Right lobe of liver (tissue), 6 donors: ENCODE data around the gene LHFPL4. TPM values are rescaled to one million over a fixed set of nuclear protein-coding genes. Genes with fewer than 3 reads are reported as not detected.
"Not testable (repeated sequence)": the region's sequence is repeated elsewhere in the genome, so short reads cannot be mapped to it uniquely, and the experiment has no call there.

Source experiments
- ATAC-seq, 4 donors: fragments of 200-7000 bp; cut with Tn5 transposase; one replicate each; pipeline ENCODE4 v1.9.1; 2020; ENCODE audit warnings: mild to moderate bottlenecking in 4 of 4, moderate library complexity in 4 of 4
- DNase-seq, 3 donors: peaks; one replicate each; pipeline ENCODE4 v3.0.0-alpha.2; 2020
- H3K27ac ChIP-seq, 3 donors: fragments of 200-600 bp; one replicate each; pipeline ENCODE4 v1.8.0; 2022
- H3K27me3 ChIP-seq, 2 donors: fragments of 200-600 bp; one replicate each; pipeline ENCODE4 v1.8.0; 2022
- H3K36me3 ChIP-seq, 4 donors: fragments of 200-600 bp; sonication (generic) in 1 of 4; one replicate each; pipeline versions ENCODE4 v1.5.1 to v1.8.0; 2017 to 2022; ENCODE audit warnings: control low read depth in 1 of 4
- H3K4me1 ChIP-seq, 4 donors: fragments of 200-600 bp; sonication (generic) in 1 of 4; one replicate each; pipeline versions ENCODE4 v1.5.1 to v1.8.0; 2017 to 2022; ENCODE audit warnings: control low read depth in 1 of 4
- H3K4me3 ChIP-seq, 3 donors: fragments of 200-600 bp; one replicate each; pipeline ENCODE4 v1.8.0; 2022
- H3K9me3 ChIP-seq, 4 donors: fragments of 200-600 bp; sonication (generic) in 1 of 4; one replicate each; pipeline versions ENCODE4 v1.5.1 to v1.8.0; 2017 to 2022; ENCODE audit warnings: control low read depth in 1 of 4
- CTCF ChIP-seq, 4 donors: fragments of 200-600 bp in 3 of 4; fragments of 450-650 bp in 1 of 4; IDR thresholded peaks; one replicate each; pipeline versions ENCODE4 v1.5.1 to v1.8.0; 2016 to 2022; ENCODE audit warnings: antibody characterized with exemption in 4 of 4, mild to moderate bottlenecking in 2 of 4
- POLR2A ChIP-seq: fragments of 450-650 bp; IDR thresholded peaks from one replicate; pipeline ENCODE4 v1.6.1; 2017; ENCODE audit warnings: antibody characterized with exemption, mild to moderate bottlenecking
- WGBS: methylation state at CpG from one replicate; pipeline ENCODE4 v1.1.6; 2018; ENCODE audit warnings: low coverage, low lambda C conversion rate; ENCODE audit not compliant: insufficient coverage; ENCODE audit errors: missing lambda C conversion rate; 5-methylcytosine and 5-hydroxymethylcytosine counted together
- intact Hi-C, 2 donors: fragments of 100-400 bp; cut with DNase I; formaldehyde crosslinking; loops; one replicate each; pipeline versions ENCODE4 v1.11.2 to v1.14.1; 2022
- total RNA-seq, 6 experiments: library from RNA; depleted of rRNA in 2 of 6; stranded (reverse); fragments of >200 nt in 2 of 6; fragmentation: NEBNext Ultra II Directional in 3 of 6; extraction: Animal tissue kit (Norgen Biotek cat#: 25700) in 3 of 6; gene quantifications; one replicate each; pipeline versions ENCODE4 v1.1.0 to v1.2.4, GENCODE V29; 2016 to 2023
- donor health status: DM: no; HTN: yes; CAD: no.
- donor health status: DM: no; HTN: no; CAD: no.
- donor health status: DM: no; HTN: no; CAD: no.
- donor health status: DM: no; HTN: yes; CAD: no.
- donor health status: DM: no; HTN: yes; CAD: no.

The LHFPL4 gene
- total RNA-seq, 6 experiments from 2014 or later: 0.07 TPM; not detected in 5

- intact Hi-C loops: no loop called here
- no peak for ATAC-seq
- H3K27me3 ChIP-seq: no peaks in the 10 kb centered on the region
Measured at GRCh38 chr3:9595877-9596276, 42.3 kb upstream of the LHFPL4 start.

GRCh38 chr3:9591781-9592180, 38.2 kb upstream of the LHFPL4 start:
- intact Hi-C loops, H3K4me3 ChIP-seq, H3K27me3 ChIP-seq, H3K27ac ChIP-seq, ATAC-seq, DNase-seq, H3K9me3 ChIP-seq, H3K36me3 ChIP-seq, H3K4me1 ChIP-seq: not testable (repeated sequence)
- no CpG with 5 or more reads among the region's 28 CpGs for WGBS

More at GRCh38 chr3:9595877-9596276, 42.3 kb upstream of the LHFPL4 start:
- H3K4me1 ChIP-seq: no peaks in the 10 kb centered on the region
- H3K4me3 ChIP-seq: no peak overlapping the region
- TF ChIP-seq POLR2A (no peak), CTCF (IDR thresholded peaks at IDR 0.05) (no peak)
- no peaks in the 10 kb centered on the region for H3K9me3 ChIP-seq
- no peaks in the 10 kb centered on the region for H3K36me3 ChIP-seq
- no peak for DNase-seq
- H3K27ac ChIP-seq: no peak overlapping the region

GRCh38 chr3:9590282-9590791, 36.7 kb upstream of the LHFPL4 start:
- TF ChIP-seq POLR2A (no peak), CTCF (IDR thresholded peaks at IDR 0.05) (no peak)
- no peaks in the 10 kb centered on the region for H3K9me3 ChIP-seq
- H3K4me1 ChIP-seq: no peaks in the 10 kb centered on the region
- no peak overlapping the region for H3K27ac ChIP-seq
- no peak overlapping the region for H3K4me3 ChIP-seq
- no peaks in the 10 kb centered on the region for H3K27me3 ChIP-seq
- intact Hi-C loops: no loop called here
- DNase-seq (no peak), ATAC-seq (no peak)
- WGBS: 43% methylated on average over 8 of the region's 8 CpGs
- no peaks in the 10 kb centered on the region for H3K36me3 ChIP-seq

GRCh38 chr3:9583792-9584191, 30.2 kb upstream of the LHFPL4 start:
- TF ChIP-seq POLR2A (no peak), CTCF (IDR thresholded peaks at IDR 0.05) (no peak)
- Histone ChIP-seq H3K36me3 (no peaks in the 10 kb centered on the region), H3K4me3 (no peak overlapping the region), H3K9me3 (no peaks in the 10 kb centered on the region), H3K4me1 (no peaks in the 10 kb centered on the region), H3K27me3 (no peaks in the 10 kb centered on the region), H3K27ac (no peak overlapping the region)
- DNase-seq (no peak), ATAC-seq (no peak)
- WGBS: 88% methylated on average over 1 of the region's 1 CpG
- intact Hi-C loops: no loop called here

- Histone ChIP-seq H3K36me3 (no peaks in the 10 kb centered on the region), H3K4me1 (no peaks in the 10 kb centered on the region), H3K9me3 (no peaks in the 10 kb centered on the region), H3K4me3 (no peak overlapping the region), H3K27me3 (no peaks in the 10 kb centered on the region), H3K27ac (no peak overlapping the region)
- WGBS: 66% methylated on average over 2 of the region's 3 CpGs
- ATAC-seq (no peak), DNase-seq (no peak)
- intact Hi-C loops: no loop called here
- TF ChIP-seq POLR2A (no peak), CTCF (IDR thresholded peaks at IDR 0.05) (no peak)
Measured at GRCh38 chr3:9583371-9583770, 29.7 kb upstream of the LHFPL4 start.
